GM21737 (cell line): ENCODE data around the gene RNF112.

Experiments
- ATAC-seq: cut with Tn5 transposase; IDR thresholded peaks from one replicate; pipeline ENCODE4 v1.9.1; 2021; ENCODE audit warnings: mild to moderate bottlenecking, moderate library complexity; ENCODE audit not compliant: unreplicated experiment

The RNF112 gene

DNA sequence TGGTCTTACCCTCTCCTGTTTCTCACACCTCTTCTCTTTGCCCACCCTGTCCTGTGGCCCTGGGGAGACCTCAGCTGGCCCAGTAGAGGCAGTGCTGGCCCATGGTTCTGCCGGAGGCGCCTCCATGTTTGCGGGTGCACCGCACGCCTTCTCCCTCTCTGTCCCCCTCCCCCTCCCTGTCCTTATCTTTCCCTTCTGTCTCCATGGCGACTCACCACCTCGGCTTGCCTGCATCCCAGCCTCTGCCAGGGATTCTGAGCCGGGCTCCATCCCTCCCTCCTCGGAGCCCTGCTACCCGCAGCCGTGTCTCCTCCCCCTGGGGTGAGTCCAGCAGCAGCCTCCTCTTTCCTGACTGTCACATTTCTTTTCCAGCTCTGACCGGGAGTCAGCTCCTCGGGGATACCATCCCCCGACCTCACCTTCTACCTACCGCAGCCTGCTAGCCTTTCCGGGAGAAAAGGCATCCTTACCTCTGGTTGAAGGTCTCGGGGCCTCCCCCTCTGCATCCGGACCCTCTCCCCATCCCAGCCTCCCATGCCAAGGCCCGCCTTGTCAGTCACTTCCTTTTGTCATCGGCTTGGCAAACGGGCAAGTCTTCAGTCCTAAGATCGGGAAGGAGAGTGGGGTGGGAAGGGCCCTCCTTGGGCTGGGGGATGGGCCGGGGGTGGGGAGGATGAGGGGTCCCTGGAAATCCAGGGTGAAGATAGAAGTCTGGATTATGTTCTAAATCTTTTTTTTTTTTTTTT is at the start of gene RNF112:
RNF112 (plus strand) TSS at position 358 of the 746 bp plus-strand sequence; CDS start at position 535, 177 bp downstream.
- no peak for ATAC-seq

- no peak for ATAC-seq
These were observed 49.7 kb upstream of the RNF112 start for GRCh38 chr17:19361326-19361725.

DNA sequence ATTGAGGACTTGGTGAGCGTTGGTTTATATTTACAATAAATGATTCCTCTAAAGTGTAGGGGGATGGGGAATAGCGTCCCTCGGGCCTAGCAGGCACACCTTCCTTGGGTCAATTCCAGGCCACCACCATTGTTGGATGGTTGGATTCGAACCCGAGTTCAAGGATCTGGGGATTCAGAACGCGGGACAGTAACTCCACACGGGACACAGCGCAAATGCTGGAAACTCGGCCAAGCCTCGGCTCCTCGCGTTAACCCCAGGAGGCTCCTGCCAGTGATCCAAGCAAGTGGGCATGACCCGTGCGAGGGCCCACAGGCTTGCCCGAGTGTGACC is 49.1 kb upstream of the RNF112 start:
- ATAC-seq: no peak

DNA sequence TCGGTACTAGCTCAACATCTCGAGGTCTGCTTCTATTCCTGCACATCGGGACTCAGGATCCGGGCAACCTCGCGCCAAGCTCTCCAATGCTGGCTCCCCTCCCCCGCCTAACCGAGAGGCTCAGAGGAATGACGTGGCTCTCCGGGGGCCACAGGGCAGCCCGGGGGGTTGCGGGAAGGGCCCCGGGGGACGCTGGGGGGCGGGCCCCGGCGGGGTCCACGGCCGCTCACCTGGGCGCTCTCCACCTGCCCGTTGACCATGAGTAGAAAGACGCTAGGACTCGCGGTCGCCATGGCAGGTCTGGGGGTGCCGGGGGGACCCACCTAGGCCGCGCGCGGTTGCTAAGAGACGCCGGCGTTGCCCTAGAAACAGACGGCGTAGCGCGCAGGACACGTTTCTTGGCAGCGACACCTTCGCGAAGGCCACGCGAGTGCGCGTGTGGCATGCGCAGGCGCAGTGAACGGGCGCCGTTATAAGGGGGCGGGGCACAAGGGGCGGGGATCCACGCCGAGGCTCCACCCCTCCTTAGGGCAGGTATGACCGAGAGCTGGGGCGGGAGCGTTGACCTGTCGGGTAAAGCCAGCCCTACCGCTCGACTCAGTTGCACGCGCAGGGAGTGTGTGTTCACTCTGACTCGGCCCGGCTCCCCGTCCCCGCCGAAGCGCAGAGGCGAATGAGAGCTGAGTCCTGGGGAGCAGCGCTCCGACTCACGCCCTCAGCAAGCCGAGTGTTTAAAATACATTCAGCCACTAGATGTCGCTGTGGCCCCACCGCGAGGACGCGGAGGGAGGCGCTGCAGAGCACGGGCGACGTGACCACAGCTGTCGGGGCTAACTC is 48.5 kb upstream of the RNF112 start, which contains the start of gene B9D1:
B9D1 (minus strand) TSS at position 447 of the 837 bp plus-strand sequence; CDS start at position 293, 154 bp downstream.
- ATAC-seq: peak; percentile 74

- no peak for ATAC-seq
These were observed 48.0 kb upstream of the RNF112 start for GRCh38 chr17:19363114-19363438.

DNA sequence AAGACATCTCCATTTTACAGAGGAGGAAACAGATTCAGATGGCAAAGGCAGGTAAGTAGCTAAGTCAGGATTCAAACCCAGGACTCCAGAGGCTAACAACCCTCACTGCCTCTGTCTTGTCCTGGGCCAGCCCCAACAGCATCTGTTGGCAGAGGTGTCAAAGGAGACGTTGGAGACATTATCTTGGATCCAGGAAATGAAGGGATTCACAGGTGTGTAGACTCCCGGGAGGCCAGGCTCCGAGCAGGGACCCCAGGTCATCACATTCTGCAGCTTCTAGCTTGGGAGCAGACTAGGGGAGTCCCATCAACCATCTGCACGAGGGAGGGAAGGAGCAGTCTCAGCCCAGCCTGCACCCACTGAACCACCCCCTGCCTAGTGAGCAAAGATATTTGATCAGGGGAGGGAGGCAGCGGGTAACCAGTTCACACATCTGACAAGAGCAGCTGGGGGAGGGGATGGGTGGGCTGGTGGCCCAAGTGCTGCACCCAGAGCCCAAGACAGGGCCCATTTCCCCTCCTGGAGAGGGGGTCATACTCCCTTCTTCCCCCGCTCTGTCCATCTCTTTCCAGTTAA is 47.5 kb upstream of the RNF112 start:
- no peak for ATAC-seq

GRCh38 chr17:19364699-19365498 is 46.1 kb upstream of the RNF112 start:
- no peak for ATAC-seq

DNA sequence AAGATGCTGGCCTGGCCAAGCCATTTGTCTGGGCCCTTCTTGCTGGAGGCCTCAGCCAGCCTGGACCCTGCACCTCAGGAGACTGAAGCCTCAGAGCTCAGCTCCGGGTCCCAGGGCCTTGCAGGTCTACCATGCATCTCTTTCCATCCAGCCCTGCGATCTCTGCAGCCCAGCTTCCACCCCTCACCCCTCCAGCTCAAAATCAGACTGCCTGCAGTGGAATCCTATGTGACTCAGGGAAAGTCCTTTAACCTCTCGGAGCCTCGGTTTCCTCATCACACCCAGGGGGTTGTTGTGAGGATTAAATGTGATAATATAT is 45.6 kb upstream of the RNF112 start:
- no peak for ATAC-seq

- ATAC-seq: no peak
These were observed 45.0 kb upstream of the RNF112 start for GRCh38 chr17:19365833-19366636.

- ATAC-seq: no peak
These were observed 44.4 kb upstream of the RNF112 start for GRCh38 chr17:19366637-19366972.

DNA sequence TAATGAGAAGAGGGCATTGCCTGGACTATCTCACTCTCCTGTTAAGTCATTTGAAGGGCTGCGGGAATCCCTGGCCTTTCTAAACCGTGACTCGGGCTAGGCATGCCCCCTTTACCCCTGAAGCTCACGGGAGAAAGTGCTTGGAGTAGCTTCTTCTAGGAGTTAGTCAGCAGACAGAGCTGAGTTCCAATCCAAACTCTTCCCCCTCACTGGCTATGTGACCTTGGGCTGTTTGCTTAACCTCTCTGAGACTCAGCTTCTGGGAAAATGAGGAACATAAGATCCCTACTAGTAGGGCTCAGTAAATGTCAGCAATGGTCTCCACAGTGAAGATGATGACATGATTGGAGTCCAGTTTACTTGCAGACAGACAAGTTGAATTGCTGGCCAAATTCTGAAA is 42.8 kb upstream of the RNF112 start:
- ATAC-seq: no peak

- ATAC-seq: no peak
These were observed 41.8 kb upstream of the RNF112 start for GRCh38 chr17:19369107-19369778.

DNA sequence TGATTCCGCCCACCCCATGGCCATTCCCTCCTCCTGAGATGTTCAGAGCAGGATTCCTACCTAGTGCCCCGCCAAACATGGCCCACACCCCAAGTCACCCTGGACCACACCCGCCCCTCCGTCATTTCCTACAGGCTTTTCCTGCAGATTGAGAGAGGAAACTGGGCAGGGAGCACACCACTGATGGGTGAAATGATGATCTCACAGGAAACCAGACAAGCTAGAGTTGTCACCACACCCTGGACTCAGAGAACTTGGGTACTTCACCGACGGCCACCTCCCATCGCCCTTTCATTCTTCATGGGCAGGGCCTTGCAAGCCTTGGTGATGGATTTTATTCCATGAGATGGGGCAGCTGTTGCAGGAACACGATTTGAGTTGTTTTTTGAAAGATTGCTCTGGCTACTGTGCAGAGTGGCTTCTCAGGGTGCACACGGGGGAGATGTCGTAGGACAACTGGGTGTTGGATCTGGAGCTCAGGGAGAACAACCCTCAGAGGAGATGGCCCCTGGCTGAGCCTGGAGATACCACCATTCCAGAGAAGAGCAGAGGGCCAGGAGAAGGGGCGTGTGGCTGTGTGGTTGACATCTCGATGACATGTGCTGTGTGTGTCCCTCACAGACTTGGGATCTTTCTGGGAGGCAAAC is 41.1 kb upstream of the RNF112 start:
- ATAC-seq: no peak

GRCh38 chr17:19370493-19370960 is 40.5 kb upstream of the RNF112 start:
- peak; percentile 48 for ATAC-seq

- no peak for ATAC-seq
These were observed 39.6 kb upstream of the RNF112 start for GRCh38 chr17:19371259-19372010.

DNA sequence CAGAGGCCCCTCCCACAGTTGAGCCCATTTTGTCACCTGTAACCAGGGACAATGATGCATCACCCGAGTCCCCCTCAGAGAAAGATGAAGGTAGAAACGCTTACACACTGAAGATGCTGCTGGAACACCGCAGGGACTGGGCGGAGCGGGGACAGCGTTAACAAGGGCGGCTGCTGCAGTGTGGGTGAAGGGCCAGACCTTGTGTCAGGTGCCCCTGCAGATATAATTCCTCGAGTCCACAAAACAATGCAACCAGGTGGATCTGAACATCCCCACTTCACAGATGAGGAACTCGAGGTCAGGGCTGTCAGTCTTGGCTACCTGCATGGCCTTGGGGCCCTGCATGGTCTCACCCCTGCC is 39.0 kb upstream of the RNF112 start:
- no peak for ATAC-seq

GRCh38 chr17:19372439-19372838 is 38.6 kb upstream of the RNF112 start:
- ATAC-seq: no peak

DNA sequence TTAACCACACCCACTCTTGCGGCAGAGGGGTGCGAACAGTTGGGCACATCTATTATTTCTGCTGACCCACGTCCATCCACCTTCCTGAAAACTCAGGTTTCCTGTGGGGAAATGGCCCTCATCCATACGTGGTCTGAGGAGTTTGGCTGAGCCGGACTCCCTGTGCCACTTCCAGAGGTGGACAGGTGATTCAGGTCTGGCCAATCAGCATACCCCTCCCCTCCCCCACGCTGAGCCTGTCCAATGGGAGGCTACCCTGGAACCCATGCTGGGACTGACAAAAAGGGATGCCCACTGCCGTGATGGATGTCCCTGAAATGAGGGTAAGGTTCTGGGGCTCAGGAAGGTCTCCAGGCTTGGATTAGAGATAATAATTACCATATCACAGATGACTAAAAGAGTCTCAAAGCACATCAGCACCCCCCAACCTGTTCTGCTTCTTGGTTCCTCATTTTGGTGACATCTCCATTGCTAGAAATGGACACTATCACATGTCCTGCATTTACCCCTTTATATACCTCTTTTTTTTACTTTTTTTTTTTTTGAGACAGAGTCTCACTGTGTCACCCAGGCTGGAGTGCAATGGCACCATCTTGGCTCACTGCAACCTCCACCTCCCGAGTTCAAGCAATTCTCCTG is 38.0 kb upstream of the RNF112 start:
- no peak for ATAC-seq
